Mucosa of rectum (tissue), 2 donors: Measurements from ENCODE around the gene ASB16.

Source experiments
- H3K27ac ChIP-seq, 2 donors: one replicate each; pipeline ENCODE4 v1.7.0; 2013; ENCODE audit warnings: inconsistent platforms in 2 of 2, low read depth in 2 of 2, low read length in 2 of 2
- H3K27me3 ChIP-seq, 2 donors: one replicate each; pipeline ENCODE4 v1.7.0; 2013; ENCODE audit warnings: low read length in 2 of 2; ENCODE audit not compliant: control insufficient read depth in 2 of 2, insufficient read depth in 2 of 2
- H3K36me3 ChIP-seq, 2 donors: one replicate each; pipeline ENCODE4 v1.7.0; 2013; ENCODE audit warnings: low read length in 2 of 2; ENCODE audit not compliant: control insufficient read depth in 2 of 2, insufficient read depth in 2 of 2
- H3K4me1 ChIP-seq, 2 donors: one replicate each; pipeline ENCODE4 v1.7.0; 2013; ENCODE audit warnings: low read length in 2 of 2, mild to moderate bottlenecking in 1 of 2; ENCODE audit not compliant: control insufficient read depth in 2 of 2, insufficient read depth in 2 of 2
- H3K4me3 ChIP-seq, 2 donors: one replicate each; pipeline ENCODE4 v1.7.0; 2013; ENCODE audit warnings: low read length in 2 of 2
- H3K9ac ChIP-seq, 2 donors: one replicate each; pipeline ENCODE4 v1.7.0; 2013; ENCODE audit warnings: low read length in 2 of 2, low read depth in 1 of 2, mild to moderate bottlenecking in 1 of 2
- H3K9me3 ChIP-seq, 2 donors: one replicate each; pipeline ENCODE4 v1.7.0; 2013; ENCODE audit warnings: low read length in 2 of 2; ENCODE audit not compliant: control insufficient read depth in 2 of 2
- donor health status: healthy.
- donor health status: Normal muscosa, but diverticular disease.

The ASB16 gene

DNA sequence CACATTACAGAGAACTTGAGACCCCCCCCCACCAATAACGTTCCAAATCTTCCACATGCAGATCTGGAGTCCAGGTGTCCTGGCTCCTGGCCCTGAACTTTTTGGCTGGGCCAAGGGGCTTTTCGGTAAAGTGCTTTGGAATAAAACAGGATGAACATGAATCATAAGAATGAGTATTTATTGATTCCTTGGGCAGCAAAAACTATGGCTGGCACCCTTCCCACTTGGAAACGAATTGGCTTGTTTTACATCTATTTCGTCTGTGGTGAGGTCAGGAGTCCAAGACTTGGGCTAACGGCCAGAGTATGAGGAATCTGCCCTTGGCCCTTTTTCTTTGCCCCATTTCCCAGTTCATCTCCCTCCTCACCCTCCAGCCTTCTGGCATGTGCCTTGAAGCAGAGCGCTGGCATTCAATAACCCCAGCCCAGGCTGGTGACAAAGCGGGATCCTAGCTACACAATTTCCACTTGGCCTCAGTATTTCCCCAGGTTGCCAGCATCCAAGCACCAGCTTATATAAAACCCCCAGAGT, 53.1 kb downstream of the ASB16 start:
- H3K27me3 ChIP-seq = no peaks in the 10 kb centered on the region
- no peak overlapping the region for H3K4me3 ChIP-seq
- no peaks in the 10 kb centered on the region for H3K9me3 ChIP-seq
- no peak overlapping the region for H3K27ac ChIP-seq
- no peak overlapping the region for H3K9ac ChIP-seq
- H3K36me3 ChIP-seq = no peaks in the 10 kb centered on the region
- peaks cover 17 to 18% of the 10 kb centered on the region in 2 donors for H3K4me1 ChIP-seq
